AG04449 (cell line): ENCODE results near the gene SLC34A3.

Experiments
- CTCF ChIA-PET: fragments of 350-600 bp; formaldehyde crosslinking; extraction: SDS; loops from one replicate; lab custom pipeline; 2021; ENCODE audit warnings: antibody characterized with exemption; lab: Yijun Ruan, JAX
- POLR2A ChIA-PET: fragments of 400-600, 350-600 bp; formaldehyde crosslinking; extraction: SDS; loops from one replicate; lab custom pipeline; 2020; ENCODE audit warnings: antibody characterized with exemption, inconsistent platforms; lab: Yijun Ruan, JAX
- DNase-seq: peaks from one replicate; pipeline ENCODE4 v3.0.0-alpha.2; 2010; ENCODE audit warnings: low read depth, low spot score
- H3K4me3 ChIP-seq: 2 replicates; pipeline ENCODE4 v1.5.1; 2011; ENCODE audit warnings: low read depth, mild to moderate bottlenecking, control low read depth, low read length
- TF ChIP-seq, protein P1 (sequence below): IDR thresholded peaks from one replicate; pipeline ENCODE4 v1.5.1; 2011; ENCODE audit warnings: mild to moderate bottlenecking, moderate library complexity, low read length, control low read depth, inconsistent platforms; ENCODE audit not compliant: insufficient read depth; ENCODE audit errors: missing control alignments

The SLC34A3 gene

DNA sequence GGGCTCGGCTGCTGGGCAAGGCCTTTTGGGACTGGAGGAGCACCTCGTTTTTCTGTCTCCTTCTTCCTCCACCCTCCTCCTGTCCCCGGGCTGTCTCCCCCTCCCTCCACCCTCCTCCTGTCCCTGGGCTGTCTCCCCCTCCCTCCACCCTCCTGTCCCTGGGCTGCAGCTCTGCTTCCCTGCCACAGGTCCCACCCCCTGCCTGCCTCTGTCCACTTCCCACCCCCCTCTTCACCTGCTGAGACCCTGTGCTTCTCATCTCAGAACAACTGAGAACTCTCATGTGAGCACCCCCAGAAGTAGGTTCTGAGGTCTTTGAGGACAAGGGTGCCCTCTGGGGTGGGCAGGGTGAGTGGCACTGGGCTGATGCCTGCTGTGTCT is 41.0 kb downstream of the SLC34A3 start:
- POLR2A ChIA-PET, result no interaction called here

DNA sequence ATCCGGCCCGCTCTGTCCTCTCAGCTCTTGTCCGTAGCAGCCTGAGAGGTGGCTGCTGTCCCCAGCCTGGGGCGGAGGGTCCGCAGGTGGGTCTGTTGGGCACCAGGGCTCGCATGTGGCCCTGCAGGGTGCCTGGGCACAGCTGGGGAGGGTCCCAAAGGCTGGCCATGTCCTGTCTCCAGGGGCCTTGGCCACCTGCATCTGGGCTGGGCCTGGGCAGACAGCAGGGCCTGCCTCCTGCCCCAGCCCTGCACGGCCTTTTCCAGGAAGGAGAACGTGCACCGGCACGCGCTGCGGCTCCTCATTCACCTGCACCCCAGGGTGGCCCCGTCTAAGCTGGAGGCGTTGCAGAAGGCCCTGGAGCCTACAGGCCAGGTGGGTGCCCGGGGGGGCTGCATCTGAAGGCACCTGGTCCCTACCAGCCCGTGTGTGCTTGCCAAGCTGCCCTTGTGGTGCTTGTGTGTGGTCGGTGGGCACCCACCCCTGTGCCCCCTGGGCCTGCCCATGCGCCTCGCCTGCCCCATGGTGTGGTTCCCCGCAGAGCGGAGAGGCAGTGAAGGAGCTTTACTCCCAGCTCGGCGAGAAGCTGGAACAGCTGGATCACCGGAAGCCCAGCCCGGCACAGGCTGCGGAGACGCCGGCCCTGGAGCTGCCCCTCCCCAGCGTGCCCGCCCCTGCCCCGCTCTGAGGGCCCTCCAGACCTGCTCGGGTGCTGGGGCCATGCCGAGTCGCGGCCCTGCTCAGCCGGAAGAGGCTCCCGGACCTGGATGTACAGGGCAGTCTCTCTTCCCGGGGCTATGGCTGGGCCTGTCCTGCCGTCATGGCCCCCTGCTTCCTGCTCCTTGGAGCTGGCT is 41.8 kb downstream of the SLC34A3 start:
- TF ChIP-seq, protein P1, sequence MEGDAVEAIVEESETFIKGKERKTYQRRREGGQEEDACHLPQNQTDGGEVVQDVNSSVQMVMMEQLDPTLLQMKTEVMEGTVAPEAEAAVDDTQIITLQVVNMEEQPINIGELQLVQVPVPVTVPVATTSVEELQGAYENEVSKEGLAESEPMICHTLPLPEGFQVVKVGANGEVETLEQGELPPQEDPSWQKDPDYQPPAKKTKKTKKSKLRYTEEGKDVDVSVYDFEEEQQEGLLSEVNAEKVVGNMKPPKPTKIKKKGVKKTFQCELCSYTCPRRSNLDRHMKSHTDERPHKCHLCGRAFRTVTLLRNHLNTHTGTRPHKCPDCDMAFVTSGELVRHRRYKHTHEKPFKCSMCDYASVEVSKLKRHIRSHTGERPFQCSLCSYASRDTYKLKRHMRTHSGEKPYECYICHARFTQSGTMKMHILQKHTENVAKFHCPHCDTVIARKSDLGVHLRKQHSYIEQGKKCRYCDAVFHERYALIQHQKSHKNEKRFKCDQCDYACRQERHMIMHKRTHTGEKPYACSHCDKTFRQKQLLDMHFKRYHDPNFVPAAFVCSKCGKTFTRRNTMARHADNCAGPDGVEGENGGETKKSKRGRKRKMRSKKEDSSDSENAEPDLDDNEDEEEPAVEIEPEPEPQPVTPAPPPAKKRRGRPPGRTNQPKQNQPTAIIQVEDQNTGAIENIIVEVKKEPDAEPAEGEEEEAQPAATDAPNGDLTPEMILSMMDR, result no peak
- ChIA-PET POLR2A (interaction anchor here (0.8 kb wide), 1 partner anchor 32 kb away, joined by 3 read pairs; no protein-coding TSS in a partner anchor), CTCF (interaction anchor here (2.2 kb wide), 1 partner anchor 35 kb away, joined by 5 read pairs; no protein-coding TSS in a partner anchor)

More for the DNA sequence above, 41.0 kb downstream of the SLC34A3 start:
- CTCF ChIA-PET, result interaction anchor here (0.8 kb wide), 1 partner anchor 9 kb away, joined by 3 read pairs; no protein-coding TSS in a partner anchor
- TF ChIP-seq, protein P1, result no peak
- no peak overlapping the region for H3K4me3 ChIP-seq
- DNase-seq, result no peak

DNA sequence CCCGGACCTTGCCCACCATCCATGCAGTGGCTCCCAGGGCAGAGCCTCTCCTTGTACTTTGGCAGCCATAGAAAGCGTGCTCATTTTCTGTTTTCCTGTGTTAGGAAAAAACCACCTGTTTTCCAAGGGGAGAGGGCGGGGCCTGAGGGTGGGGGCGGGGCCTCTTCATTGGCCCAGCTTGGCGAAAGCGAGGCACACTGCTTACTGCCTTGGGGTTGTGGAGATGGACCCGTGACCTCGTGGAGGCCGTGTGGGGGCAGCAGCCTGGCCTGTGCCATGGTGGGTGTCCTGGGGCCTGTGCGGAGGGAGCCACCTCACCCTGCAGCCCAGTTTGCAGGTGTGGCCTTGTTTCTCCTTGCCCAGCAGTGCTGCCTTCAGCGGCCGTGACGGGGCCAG is 42.4 kb downstream of the SLC34A3 start:
- no peak for DNase-seq
- ChIA-PET CTCF (interaction anchor here (1.0 to 2.2 kb wide), 3 partner anchors 8 to 46 kb away, joined by 3 to 5 read pairs (median 3); partner anchors contain the start of gene RNF224), POLR2A (interaction anchor here (0.8 kb wide), 1 partner anchor 32 kb away, joined by 3 read pairs; no protein-coding TSS in a partner anchor)
- TF ChIP-seq, protein P1, result no peak
- no peak overlapping the region for H3K4me3 ChIP-seq

More for the DNA sequence above, 41.8 kb downstream of the SLC34A3 start:
- no peak for DNase-seq
- no peak overlapping the region for H3K4me3 ChIP-seq

DNA sequence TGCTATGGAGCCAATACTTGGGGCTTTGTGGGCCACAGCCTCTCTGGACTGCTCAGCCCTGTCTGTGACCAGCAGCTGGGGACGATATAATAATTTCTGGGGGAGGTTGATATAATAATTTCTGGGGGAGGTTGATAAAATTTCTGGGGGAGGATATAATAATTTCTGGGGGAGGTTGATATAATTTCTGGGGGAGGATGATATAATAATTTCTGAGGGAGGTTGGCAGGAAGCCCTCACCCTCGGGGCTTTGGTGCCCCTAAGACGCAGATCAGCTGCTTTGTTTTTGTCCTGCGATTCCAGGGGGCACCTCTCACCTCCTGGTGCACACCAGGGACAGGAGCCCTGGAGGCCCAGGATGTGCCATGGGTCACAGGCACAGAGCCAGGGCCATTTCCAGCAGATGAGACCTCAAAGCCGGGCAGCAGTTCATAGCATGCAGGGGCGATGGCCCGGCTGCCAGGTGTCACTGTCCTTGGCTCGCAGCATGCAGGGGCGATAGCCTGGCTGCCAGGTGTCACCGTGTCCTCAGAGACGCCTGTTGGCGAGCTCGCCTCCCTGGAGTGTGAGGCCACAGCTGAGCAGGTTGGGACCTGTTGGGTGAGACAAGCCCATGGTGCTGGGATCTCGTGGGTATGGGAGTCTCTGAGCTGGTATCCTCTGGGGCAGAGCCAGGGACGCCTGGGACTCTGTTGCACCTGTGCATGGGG is 43.1 kb downstream of the SLC34A3 start:
- TF ChIP-seq, protein P1, result no peak
- no peak overlapping the region for H3K4me3 ChIP-seq
- no peak for DNase-seq
- ChIA-PET CTCF (interaction anchor here (0.8 to 2.2 kb wide), 4 partner anchors 9 to 47 kb away, joined by 3 to 5 read pairs (median 3); partner anchors contain the start of gene RNF224), POLR2A (interaction anchor here (1.2 to 1.4 kb wide), 2 partner anchors 9 to 33 kb away, joined by 3 to 4 read pairs; partner anchors contain the start of gene TUBB4B)

DNA sequence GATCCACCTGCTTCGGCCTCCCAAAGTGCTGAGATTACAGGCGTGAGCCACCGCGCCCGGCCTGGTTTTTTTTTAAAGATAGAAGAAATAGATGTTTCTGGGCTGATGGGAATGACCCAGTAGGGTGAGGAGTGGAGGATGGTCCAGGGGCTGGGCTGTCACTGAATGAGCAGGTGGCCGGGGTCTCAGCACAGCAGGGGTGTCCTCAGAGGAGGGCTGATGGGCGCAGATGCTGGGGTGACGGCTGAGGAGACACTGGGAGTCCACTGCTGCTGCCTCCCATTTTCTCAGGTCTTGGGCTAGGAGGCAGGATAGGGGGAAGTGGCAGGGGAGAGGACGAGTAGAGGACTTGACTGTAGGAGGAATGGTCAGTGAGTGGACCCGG is 44.5 kb downstream of the SLC34A3 start:
- CTCF ChIA-PET, result no interaction called here
- no peak overlapping the region for H3K4me3 ChIP-seq
- POLR2A ChIA-PET, result interaction anchor here (1.4 kb wide), 1 partner anchor 10 kb away, joined by 3 read pairs; no protein-coding TSS in a partner anchor
- TF ChIP-seq, protein P1, result no peak
- DNase-seq, result no peak
